Measurements from ENCODE around the gene EPB41L1.
A peak's percentile ranks its signal among the peaks of the same experiment; 100 is the strongest.

EPB41L1 gene

GRCh38 chr20:36154700-36155628, at the start of gene EPB41L1:
EPB41L1 (plus strand) TSS chr20:36154740; CDS start chr20:36173778, 19,038 bp downstream.
- Mint-ChIP-seq H3K27me3 (ENCODE audit: low read depth) (peaks cover 31% of the 10 kb centered on the region), H3K4me3 (peak within 1 kb of the TSS; percentile 52), H3K9me3 (no peaks in the 10 kb centered on the region), H3K36me3 (ENCODE audit: low read depth) (no peaks in the 10 kb centered on the region), H3K27ac (no peak within 1 kb of the TSS), H3K4me1 (ENCODE audit: low read depth) (peaks cover 2% of the 10 kb centered on the region)
- no peak for DNase-seq (ENCODE audit: low spot score)

- no peaks in the 10 kb centered on the region for H3K4me1 Mint-ChIP-seq (ENCODE audit: low read depth)
- no peaks in the 10 kb centered on the region for H3K9me3 Mint-ChIP-seq
- no peak for DNase-seq (ENCODE audit: low spot score)
- peaks cover 9% of the 10 kb centered on the region for H3K27me3 Mint-ChIP-seq (ENCODE audit: low read depth)
- no peak overlapping the region for H3K27ac Mint-ChIP-seq
- H3K4me3 Mint-ChIP-seq, result no peak overlapping the region
- no peaks in the 10 kb centered on the region for H3K36me3 Mint-ChIP-seq (ENCODE audit: low read depth)
Observed at GRCh38 chr20:36104856-36105255, 49.7 kb upstream of the EPB41L1 start.

GRCh38 chr20:36105711-36106226, 48.8 kb upstream of the EPB41L1 start:
- DNase-seq (ENCODE audit: low spot score), result no peak
- H3K27ac Mint-ChIP-seq, result no peak overlapping the region
- H3K36me3 Mint-ChIP-seq (ENCODE audit: low read depth), result no peaks in the 10 kb centered on the region
- no peaks in the 10 kb centered on the region for H3K9me3 Mint-ChIP-seq
- H3K27me3 Mint-ChIP-seq (ENCODE audit: low read depth), result peaks cover 9% of the 10 kb centered on the region
- no peak overlapping the region for H3K4me3 Mint-ChIP-seq
- H3K4me1 Mint-ChIP-seq (ENCODE audit: low read depth), result no peaks in the 10 kb centered on the region

- Mint-ChIP-seq H3K9me3 (no peaks in the 10 kb centered on the region), H3K27ac (no peak overlapping the region), H3K4me3 (no peak overlapping the region), H3K36me3 (ENCODE audit: low read depth) (no peaks in the 10 kb centered on the region), H3K27me3 (ENCODE audit: low read depth) (peaks cover 9% of the 10 kb centered on the region), H3K4me1 (ENCODE audit: low read depth) (no peaks in the 10 kb centered on the region)
- DNase-seq (ENCODE audit: low spot score), result no peak
Observed at GRCh38 chr20:36106606-36107005, 47.9 kb upstream of the EPB41L1 start.

- Mint-ChIP-seq H3K9me3 (no peaks in the 10 kb centered on the region), H3K4me1 (ENCODE audit: low read depth) (no peaks in the 10 kb centered on the region), H3K36me3 (ENCODE audit: low read depth) (no peaks in the 10 kb centered on the region), H3K4me3 (no peak overlapping the region), H3K27me3 (ENCODE audit: low read depth) (peaks cover 5% of the 10 kb centered on the region), H3K27ac (no peak overlapping the region)
- no peak for DNase-seq (ENCODE audit: low spot score)
Observed at GRCh38 chr20:36107881-36108280, 46.7 kb upstream of the EPB41L1 start.

GRCh38 chr20:36109251-36109947, 45.1 kb upstream of the EPB41L1 start:
- Mint-ChIP-seq H3K4me3 (no peak overlapping the region), H3K9me3 (no peaks in the 10 kb centered on the region), H3K4me1 (ENCODE audit: low read depth) (no peaks in the 10 kb centered on the region), H3K27ac (no peak overlapping the region), H3K36me3 (ENCODE audit: low read depth) (no peaks in the 10 kb centered on the region), H3K27me3 (ENCODE audit: low read depth) (peaks cover 7% of the 10 kb centered on the region)
- no peak for DNase-seq (ENCODE audit: low spot score)

- Mint-ChIP-seq H3K27ac (no peak overlapping the region), H3K4me1 (ENCODE audit: low read depth) (no peaks in the 10 kb centered on the region), H3K27me3 (ENCODE audit: low read depth) (peaks cover 9% of the 10 kb centered on the region), H3K36me3 (ENCODE audit: low read depth) (no peaks in the 10 kb centered on the region), H3K9me3 (no peaks in the 10 kb centered on the region), H3K4me3 (no peak overlapping the region)
- no peak for DNase-seq (ENCODE audit: low spot score)
Observed at GRCh38 chr20:36110994-36111393, 43.5 kb upstream of the EPB41L1 start.

- H3K27me3 Mint-ChIP-seq (ENCODE audit: low read depth), result peaks cover 11% of the 10 kb centered on the region
Observed at GRCh38 chr20:36112112-36112511, 42.4 kb upstream of the EPB41L1 start.

GRCh38 chr20:36113036-36113435, 41.5 kb upstream of the EPB41L1 start:
- H3K9me3 Mint-ChIP-seq, result no peaks in the 10 kb centered on the region
- no peak overlapping the region for H3K4me3 Mint-ChIP-seq
- DNase-seq (ENCODE audit: low spot score), result no peak
- peaks cover 11% of the 10 kb centered on the region for H3K27me3 Mint-ChIP-seq (ENCODE audit: low read depth)
- H3K4me1 Mint-ChIP-seq (ENCODE audit: low read depth), result no peaks in the 10 kb centered on the region
- H3K27ac Mint-ChIP-seq, result no peak overlapping the region
- no peaks in the 10 kb centered on the region for H3K36me3 Mint-ChIP-seq (ENCODE audit: low read depth)

More at GRCh38 chr20:36112112-36112511, 42.4 kb upstream of the EPB41L1 start:
- no peak overlapping the region for H3K4me3 Mint-ChIP-seq
- H3K4me1 Mint-ChIP-seq (ENCODE audit: low read depth), result no peaks in the 10 kb centered on the region
- H3K36me3 Mint-ChIP-seq (ENCODE audit: low read depth), result no peaks in the 10 kb centered on the region
- no peak for DNase-seq (ENCODE audit: low spot score)
- H3K9me3 Mint-ChIP-seq, result no peaks in the 10 kb centered on the region
- no peak overlapping the region for H3K27ac Mint-ChIP-seq

GRCh38 chr20:36113566-36114250, 40.8 kb upstream of the EPB41L1 start:
- Mint-ChIP-seq H3K4me3 (no peak overlapping the region), H3K36me3 (ENCODE audit: low read depth) (no peaks in the 10 kb centered on the region), H3K27me3 (ENCODE audit: low read depth) (peaks cover 11% of the 10 kb centered on the region), H3K27ac (no peak overlapping the region), H3K9me3 (no peaks in the 10 kb centered on the region), H3K4me1 (ENCODE audit: low read depth) (no peaks in the 10 kb centered on the region)
- DNase-seq (ENCODE audit: low spot score), result no peak

GRCh38 chr20:36114707-36115106, 39.8 kb upstream of the EPB41L1 start:
- H3K4me1 Mint-ChIP-seq (ENCODE audit: low read depth), result no peaks in the 10 kb centered on the region
- no peak overlapping the region for H3K27ac Mint-ChIP-seq
- peaks cover 11% of the 10 kb centered on the region for H3K27me3 Mint-ChIP-seq (ENCODE audit: low read depth)
- DNase-seq (ENCODE audit: low spot score), result no peak
- no peaks in the 10 kb centered on the region for H3K9me3 Mint-ChIP-seq
- H3K36me3 Mint-ChIP-seq (ENCODE audit: low read depth), result no peaks in the 10 kb centered on the region
- no peak overlapping the region for H3K4me3 Mint-ChIP-seq

- no peak overlapping the region for H3K4me3 Mint-ChIP-seq
- no peaks in the 10 kb centered on the region for H3K9me3 Mint-ChIP-seq
- no peaks in the 10 kb centered on the region for H3K4me1 Mint-ChIP-seq (ENCODE audit: low read depth)
Observed at GRCh38 chr20:36115925-36116324, 38.6 kb upstream of the EPB41L1 start.

GRCh38 chr20:36116807-36117441, 37.6 kb upstream of the EPB41L1 start:
- Mint-ChIP-seq H3K27ac (no peak overlapping the region), H3K4me1 (ENCODE audit: low read depth) (no peaks in the 10 kb centered on the region), H3K9me3 (no peaks in the 10 kb centered on the region), H3K36me3 (ENCODE audit: low read depth) (no peaks in the 10 kb centered on the region), H3K27me3 (ENCODE audit: low read depth) (peaks cover 11% of the 10 kb centered on the region), H3K4me3 (no peak overlapping the region)
- DNase-seq (ENCODE audit: low spot score), result no peak

More at GRCh38 chr20:36115925-36116324, 38.6 kb upstream of the EPB41L1 start:
- no peaks in the 10 kb centered on the region for H3K36me3 Mint-ChIP-seq (ENCODE audit: low read depth)
- no peak for DNase-seq (ENCODE audit: low spot score)
- H3K27ac Mint-ChIP-seq, result no peak overlapping the region
- peaks cover 11% of the 10 kb centered on the region for H3K27me3 Mint-ChIP-seq (ENCODE audit: low read depth)

Measured in T-helper 2 cell treated with Interferon-gamma antibody and Interleukin-4, amounts not matched to agents 5 μg/mL and 100 μg/mL, for 36 hours (primary cell).